ENCODE data around the gene SMARCC1. TPM values are rescaled to one million over a fixed set of nuclear protein-coding genes. Genes with fewer than 3 reads are reported as not detected.
"Not testable (repeated sequence)": the region's sequence is repeated elsewhere in the genome, so short reads cannot be mapped to it uniquely, and the experiment has no call there.

Gene SMARCC1
- total and polyA plus RNA-seq, 2 of the 4 experiments (the other 2 are of a cell fraction): 18.6 to 39.6 TPM

DNA sequence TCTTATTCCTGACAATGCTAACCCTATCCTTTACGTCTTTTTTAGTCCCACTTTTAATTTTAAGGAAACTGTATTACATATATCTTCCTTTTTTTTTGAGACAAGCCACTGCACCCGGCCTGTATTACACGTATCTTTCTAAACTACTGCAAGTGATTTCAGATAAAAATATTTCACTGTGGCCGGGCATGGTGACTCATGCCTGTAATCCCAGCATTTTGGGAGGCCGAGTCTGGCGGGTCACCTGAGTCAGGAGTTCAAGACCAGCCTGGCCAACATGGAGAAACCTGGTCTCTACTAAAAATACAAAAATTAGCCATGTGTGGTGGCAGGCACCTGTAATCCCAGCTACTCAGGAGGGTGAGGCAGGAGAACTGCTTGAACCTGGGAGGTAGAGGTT lies 38.3 kb downstream of the SMARCC1 start:
- WGBS, 2 experiments (ENCODE audit: extremely low coverage in 2 of 2, insufficient read length in 1 of 2): no CpG with 5 or more reads among the region's 6 CpGs
- POLR2A ChIA-PET (ENCODE audit: unreplicated experiment); H3K9me3 ChIP-seq (ENCODE audit: control insufficient read depth, insufficient read depth, low read length); H2BK15ac ChIP-seq (ENCODE audit: low read depth, low read length); H4K8ac ChIP-seq (ENCODE audit: low read depth in 2 of 2, low read length in 2 of 2); H3K18ac ChIP-seq (ENCODE audit: low read depth, low read length); CTCF ChIA-PET; H3K4me1 ChIP-seq (ENCODE audit: control insufficient read depth, insufficient read depth, low read length); H2AK5ac ChIP-seq (ENCODE audit: low read depth, low read length); H2AFZ ChIP-seq (replicated peaks; ENCODE audit: low read length, poor library complexity); H3K9ac ChIP-seq (ENCODE audit: low read depth, low read length); in situ Hi-C loops (cut with MboI; ENCODE audit: low sequenced_read_pairs); H3K27me3 ChIP-seq (ENCODE audit: control insufficient read depth, insufficient read depth, low read length); H4K91ac ChIP-seq (ENCODE audit: insufficient read depth, low read depth, low read length); H3K4ac ChIP-seq (ENCODE audit: low read depth, low read length); H3K4me2 ChIP-seq (ENCODE audit: low read depth, low read length); intact Hi-C loops (cut with micrococcal nuclease); H2BK5ac ChIP-seq (ENCODE audit: low read depth, low read length, poor library complexity, severe bottlenecking); BruUV-seq (replicated peaks); H3K14ac ChIP-seq (replicated peaks; ENCODE audit: low read depth, low read length); H3K4me3 ChIP-seq (ENCODE audit: insufficient read depth, low read depth, low read length); H2BK120ac ChIP-seq (ENCODE audit: low read depth, low read length); H3K9me1 ChIP-seq (ENCODE audit: insufficient read depth, low read length); H2AK9ac ChIP-seq (replicated peaks; ENCODE audit: low read depth, low read length, poor library complexity); H3K27ac ChIP-seq (ENCODE audit: insufficient read depth, low read length); H2BK20ac ChIP-seq (ENCODE audit: low read depth, low read length); H3K23ac ChIP-seq (ENCODE audit: low read depth, low read length); dilution Hi-C loops (cut with HindIII; ENCODE audit: low sequenced_read_pairs, unreplicated experiment); H4K5ac ChIP-seq (ENCODE audit: low read depth, low read length); H3K56ac ChIP-seq (ENCODE audit: extremely low read depth, insufficient read depth, low read length): not testable (repeated sequence)
- H3K79me1 ChIP-seq (ENCODE audit: low read depth in 1 of 2, low read length in 2 of 2): peaks cover 25 to 77% of the 10 kb centered on the region in 2 experiments
- ATAC-seq (ENCODE audit: low read depth): peak; percentile 17; the same call in 1 of the 2 replicates
- H4K20me1 ChIP-seq (ENCODE audit: insufficient read depth, low read length): peaks cover 45% of the 10 kb centered on the region
- peak; percentile 36 for DNase-seq
- peaks cover 11% of the 10 kb centered on the region for H3K36me3 ChIP-seq (ENCODE audit: control insufficient read depth, insufficient read depth, low read length)
